Left renal cortex interstitium (tissue), 4 donors: ENCODE results near the gene C10orf90. TPM values are rescaled to one million over a fixed set of nuclear protein-coding genes. Genes with fewer than 3 reads are reported as not detected.

ENCODE experiments used
- DNase-seq, 4 donors: peaks; one replicate each; pipeline ENCODE4 v3.0.0-alpha.2; 2013; ENCODE audit warnings: low read depth in 4 of 4, low spot score in 2 of 4, missing footprints in 1 of 4
- polyA plus RNA-seq, 4 donors: library from polyadenylated mRNA; unstranded; fragments of 120-200 nt; gene quantifications; one replicate each; pipeline ENCODE4 v1.2.1, GENCODE V29; 2013; ENCODE audit not compliant: insufficient read length in 4 of 4

The C10orf90 gene
- polyA plus RNA-seq, 4 donors = 0.39 to 0.88 (median 0.53) TPM

DNA sequence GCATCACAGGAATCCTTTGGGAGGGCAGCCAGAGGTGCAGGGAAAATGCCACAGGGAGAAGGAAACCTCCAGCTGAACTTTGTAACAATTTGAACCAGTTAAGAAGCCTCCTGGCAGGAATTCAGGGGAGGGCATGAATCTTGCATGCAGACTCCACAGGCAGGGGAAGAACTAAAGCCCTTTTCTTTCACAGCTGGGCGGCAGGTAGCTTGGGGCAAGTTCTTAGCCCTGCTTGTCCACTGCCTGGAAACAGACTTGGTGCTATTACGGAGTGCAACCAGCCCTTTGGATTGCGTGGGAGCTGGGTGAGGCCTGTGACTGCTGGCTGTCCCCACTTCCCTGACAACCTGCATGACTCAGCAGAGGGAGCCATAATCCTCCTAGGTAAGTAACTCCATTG, 230.6 kb downstream of the C10orf90 start:
- no peak for DNase-seq

DNA sequence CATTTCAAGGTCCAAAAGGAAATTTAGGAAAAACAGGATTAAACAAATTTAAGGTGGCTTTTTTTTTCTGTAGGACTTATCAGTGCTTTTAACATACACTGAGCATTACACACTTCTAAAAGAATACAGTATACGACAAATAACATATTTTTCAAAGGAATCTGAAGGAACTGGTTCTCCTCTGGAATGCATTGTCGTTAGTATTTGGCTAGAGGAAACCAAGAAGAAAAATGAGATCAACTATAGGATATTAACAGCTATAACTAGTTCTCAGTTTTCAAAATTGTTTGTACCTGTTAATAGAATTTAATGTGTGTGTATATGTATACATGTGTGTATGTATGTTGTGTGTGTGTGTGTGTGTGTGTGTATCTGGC, 232.1 kb downstream of the C10orf90 start:
- no peak for DNase-seq

DNA sequence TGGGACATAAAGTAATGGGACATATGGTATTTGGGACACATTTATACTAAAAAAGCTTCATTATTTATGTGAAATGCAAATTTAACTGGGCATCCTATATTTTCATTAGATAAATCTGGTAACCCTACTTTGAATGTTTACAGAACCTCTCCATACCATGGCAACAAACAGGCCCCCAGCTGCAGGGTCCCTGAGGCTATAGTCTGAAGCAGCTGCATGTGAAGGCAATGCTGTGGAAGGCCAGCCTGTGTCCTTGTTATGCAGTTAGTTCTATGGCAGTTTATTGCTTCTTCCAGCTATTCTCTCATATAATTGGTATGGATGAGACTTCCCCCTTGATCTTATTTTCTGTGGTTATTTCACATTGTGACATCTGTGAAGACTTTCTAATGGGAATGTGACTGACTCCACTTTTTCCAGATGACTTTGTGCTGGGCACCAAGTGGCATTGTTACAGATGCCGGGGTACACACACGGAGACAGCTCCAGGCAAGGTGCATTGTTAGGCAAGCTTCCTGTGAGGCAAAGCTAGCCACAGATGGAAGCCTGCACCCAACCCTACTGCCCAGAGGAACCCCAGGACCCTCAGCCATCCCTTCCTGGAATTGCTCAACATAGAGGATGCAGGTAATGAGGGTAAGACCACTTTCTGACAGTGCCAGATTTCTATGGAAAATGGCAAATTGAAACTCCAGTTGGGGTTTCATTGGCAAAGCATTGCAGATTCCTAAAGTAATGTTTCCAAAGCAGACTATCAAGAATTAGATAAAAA, 232.7 kb downstream of the C10orf90 start:
- no peak for DNase-seq

DNA sequence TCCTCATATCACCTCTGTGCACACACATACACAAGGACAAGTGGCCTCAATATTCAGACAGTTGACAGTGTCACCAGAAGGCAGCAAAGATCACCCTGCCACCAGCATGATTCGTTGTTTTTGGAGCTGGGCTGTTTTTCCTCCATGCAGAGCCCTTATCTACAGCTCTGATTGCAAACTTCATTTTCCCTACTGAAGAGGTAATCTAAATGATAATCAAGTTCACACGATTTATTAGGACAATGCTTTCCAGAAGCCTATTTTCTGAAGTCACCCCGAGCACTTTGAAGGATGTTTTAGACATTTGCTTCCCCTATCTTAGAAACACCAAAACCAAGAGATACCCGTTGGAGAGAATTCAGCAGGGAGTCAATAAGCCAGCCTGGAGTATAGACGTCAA, 236.3 kb downstream of the C10orf90 start:
- no peak for DNase-seq

DNA sequence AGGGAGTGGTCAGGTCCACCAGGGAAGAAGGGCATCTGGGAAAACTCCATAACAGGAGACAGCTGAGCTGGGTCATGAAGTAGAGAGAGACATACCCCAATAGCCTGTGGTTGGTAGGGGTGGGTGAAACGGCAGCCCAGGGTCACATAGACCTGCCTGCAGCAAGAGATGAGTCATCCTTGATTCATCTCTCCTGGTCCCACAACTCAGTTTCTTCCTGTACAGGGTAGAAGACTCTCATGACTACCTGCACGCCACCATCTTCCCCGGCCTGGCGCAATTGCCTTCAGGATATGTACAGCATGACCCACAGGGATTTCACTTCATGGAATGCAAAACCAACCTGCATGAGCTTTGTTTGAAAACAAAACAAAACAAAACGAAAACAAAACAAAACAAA, 237.1 kb downstream of the C10orf90 start:
- no peak for DNase-seq

DNA sequence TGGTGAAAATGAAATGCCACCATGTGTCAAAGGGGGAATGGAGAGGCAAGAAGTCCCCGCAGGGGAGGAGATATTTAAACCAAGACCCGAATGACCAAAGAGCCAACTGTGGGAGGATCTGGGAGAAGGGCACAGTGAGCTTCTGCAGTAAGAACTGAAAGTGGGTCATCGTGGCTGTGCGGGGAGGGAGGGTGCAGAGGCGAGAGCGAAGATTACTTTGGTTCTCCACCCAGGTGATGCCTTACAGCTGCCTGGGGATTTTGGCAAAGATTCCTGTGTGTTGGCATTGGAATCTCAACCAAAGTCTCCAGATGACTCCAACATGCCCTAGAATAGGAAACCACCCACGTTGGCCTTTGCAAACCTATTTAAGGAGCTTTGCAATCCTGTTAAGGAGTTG, 238.0 kb downstream of the C10orf90 start:
- DNase-seq = no peak

DNA sequence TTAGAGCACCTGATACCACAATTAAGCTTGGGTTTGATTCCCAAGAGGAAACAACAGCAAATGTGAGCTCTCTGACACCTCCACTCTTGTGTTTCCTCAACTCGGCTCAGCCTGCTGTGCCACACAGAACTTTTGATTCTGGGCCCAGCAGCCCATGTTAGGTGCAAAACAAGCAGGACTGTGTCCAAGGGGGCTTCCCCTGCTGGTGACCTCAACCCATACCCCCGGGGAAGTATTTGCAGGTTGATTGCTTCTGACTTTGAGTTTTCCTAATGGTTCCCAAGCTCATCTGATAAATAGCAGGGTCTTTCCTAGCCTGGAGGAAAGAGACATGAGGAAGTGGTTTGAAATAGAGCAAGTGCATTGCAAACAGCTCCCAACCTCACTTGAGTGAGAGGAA, 238.7 kb downstream of the C10orf90 start:
- no peak for DNase-seq

DNA sequence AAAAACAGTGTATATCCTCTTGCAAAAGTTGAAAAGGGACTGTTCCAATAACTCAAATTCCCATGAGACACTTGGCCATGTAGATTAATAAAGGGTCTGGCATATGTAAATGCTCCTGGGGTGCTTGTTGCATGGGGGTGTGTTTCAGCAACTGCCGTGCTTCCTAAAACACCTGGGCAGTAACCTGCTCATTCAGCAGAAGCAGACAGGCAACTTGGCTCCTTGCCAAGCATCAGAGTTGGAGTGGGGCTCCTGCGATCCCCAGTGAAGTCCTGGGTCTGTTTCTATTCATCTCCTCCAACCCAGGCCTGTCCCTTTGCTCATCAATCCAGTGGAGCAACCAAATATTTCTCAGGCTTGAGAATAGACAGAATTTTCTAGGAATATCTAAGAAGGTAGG, 240.0 kb downstream of the C10orf90 start:
- DNase-seq = no peak

DNA sequence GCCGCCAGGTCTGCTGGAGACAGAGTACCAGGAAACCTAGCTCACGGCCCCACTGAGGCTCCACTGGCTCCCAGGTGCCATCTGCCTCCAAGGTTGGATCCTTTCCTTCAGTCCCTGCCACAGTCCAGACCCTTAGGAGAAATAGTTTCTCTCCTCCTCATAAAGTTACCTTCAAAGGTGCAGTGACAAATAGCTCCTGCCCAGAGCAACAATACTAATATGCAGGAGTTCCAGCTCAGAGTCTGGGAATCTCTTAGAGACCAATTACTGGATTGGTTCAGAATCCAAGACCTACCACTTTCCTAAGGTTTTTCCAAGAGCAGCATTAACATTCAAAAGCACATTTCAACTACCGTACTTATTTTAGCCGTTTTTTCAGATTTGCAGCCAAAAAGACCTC, 241.2 kb downstream of the C10orf90 start:
- no peak for DNase-seq

DNA sequence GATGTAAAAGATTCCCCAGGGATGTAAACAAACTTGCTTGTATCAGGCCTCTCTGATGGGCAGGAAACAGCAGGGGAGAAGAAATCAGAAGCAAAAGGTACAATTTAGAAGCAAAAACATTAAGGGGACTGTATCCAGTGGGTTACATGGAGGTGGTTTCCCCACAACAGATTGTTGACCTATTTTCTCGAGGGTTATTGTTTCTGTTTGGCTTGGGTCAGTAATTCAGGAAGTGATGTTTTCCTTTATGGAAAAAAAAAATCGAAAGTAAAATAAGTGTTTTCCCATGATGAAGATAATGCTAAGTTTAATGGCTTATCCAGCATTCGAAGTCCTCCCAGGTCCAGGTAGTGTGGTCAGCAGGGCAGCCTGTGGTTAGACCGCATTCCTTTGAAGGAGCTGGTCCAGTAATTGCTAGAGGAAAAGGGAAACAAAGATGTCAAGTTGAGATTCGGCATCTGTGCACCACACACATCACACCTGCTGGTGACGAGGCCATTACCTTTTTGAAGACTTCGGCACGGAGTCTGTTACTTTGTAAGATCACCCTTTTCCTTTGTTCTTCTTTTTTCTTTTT, 244.9 kb downstream of the C10orf90 start:
- DNase-seq = peak; percentile 24 to 39 (median 32)

DNA sequence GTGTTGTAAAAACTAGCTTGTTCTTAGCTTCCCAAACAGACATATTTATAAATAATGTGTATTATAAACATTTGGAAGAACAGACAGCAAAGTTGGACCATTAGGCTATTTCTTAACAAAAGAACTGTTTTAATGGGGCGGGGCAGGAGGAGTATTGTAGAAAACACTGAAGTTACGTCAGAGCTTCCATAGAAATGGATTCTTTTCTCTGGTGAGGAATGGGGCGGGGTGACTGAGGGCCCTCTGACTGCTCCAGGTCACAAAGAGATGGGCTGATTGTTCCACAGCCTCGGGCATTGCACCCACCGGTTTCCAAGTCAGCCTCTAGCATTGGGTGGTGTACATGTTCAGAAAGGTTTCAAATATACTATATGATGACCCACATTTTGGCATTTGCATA, 245.5 kb downstream of the C10orf90 start:
- no peak for DNase-seq

DNA sequence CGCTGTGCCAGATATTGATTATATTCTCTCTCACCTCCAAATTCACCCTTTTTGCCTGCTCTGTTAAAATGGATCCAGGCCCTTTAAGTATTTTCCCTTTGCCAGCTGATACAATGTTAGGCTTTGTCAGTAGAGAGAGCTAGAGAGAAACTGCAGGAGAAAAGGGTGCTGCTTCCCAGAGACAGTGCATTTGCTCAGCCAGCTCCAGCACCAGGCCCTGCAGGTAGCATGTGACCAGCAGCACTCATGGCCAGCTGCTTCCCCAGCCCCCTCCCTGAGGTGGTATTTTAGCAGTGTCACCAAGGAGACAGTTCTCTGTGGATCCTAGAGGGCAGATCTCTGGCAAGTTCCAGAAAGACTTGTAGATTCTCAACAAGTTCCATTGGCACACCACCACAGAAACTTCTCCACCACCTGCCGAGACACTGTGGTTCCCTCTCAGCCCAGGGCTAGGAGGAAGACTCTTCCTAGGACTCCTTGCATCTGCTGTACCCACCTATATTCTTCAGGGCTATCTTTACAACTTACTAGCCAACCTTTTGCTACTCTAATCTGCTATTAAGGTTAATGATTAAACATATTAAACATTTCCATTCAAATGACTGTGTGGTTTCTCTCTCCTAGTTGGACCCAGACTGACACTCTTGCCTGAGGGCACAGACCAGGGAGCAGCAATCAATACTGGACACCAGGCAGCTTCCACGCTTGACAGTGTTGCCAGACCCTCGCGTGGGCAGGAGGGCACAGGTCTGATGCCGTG, 246.6 kb downstream of the C10orf90 start:
- no peak for DNase-seq

DNA sequence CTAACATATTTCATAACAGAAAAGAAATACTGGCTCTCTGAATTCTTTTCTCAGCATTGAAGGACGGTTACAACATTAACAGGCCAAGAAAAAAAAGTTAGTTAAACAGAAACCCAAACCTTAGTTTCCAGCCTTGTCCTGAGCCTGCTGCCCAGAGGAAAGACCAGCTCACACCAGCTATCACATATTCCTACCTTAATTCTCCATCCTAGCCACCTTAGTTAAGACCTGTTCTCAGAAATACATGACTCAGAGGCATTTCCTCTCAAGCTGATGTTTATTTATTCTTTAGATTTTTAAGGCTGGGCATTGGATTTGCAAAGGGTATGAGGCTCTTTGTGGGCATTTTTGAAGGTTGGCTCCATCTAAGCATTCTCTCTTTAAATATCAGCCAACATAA, 247.9 kb downstream of the C10orf90 start:
- no peak for DNase-seq

DNA sequence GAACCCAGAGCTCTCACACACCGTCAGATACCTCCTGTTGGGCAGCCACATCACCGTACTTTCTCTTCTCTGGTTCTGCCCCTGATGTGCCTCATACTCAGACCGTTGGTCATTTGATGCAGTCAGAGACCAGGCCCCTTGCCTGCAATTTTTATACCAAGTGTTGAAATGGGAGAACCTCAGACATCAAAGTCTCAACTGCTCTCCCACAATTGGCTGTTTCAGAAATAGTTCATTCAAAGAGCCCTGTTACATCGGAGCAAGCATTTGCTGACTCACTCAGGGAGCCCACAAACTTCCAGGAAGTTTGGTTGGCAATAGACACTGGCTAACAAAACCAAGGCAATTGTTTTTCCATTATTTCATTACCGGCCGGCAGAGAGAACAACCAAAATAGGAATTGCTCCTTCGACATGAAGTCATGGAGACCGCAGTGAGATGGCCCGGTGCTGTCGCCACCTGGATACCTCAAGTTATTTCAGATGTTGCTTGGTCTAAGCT, 248.7 kb downstream of the C10orf90 start:
- no peak for DNase-seq

DNA sequence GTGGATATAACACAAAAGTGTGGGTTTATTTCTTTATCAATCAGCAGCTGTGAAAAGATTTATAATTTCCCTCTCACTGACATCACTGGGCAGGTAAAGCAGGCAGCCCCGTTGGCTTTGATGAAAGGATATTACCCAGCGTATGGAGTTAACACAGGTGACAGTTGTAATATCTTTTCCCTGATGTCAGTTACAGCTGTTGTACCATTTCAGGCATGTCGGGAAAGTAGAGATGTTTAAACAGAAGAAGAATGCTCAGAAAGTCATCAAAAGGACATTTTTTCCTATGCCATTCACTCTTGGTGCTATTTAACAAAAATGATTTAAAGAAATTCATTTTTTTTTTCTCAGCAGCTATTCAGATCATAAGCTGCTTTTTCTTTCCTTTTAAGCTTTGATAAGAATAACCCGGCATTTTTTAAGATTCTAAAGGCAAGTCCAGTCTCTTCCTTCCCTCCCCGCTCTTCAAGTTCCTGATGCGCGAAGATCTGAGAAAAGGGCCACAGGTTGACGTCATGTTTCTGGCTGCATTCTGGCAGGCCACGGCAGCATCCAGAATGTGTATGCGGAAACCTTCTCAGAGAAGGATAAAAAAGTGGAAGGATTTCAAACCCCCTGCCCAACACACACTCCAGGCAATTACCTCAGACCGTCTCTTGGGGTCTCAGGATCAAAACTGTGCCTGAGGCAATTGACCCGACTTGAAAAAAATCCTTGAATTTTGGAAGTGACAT, 249.8 kb downstream of the C10orf90 start:
- DNase-seq = no peak

DNA sequence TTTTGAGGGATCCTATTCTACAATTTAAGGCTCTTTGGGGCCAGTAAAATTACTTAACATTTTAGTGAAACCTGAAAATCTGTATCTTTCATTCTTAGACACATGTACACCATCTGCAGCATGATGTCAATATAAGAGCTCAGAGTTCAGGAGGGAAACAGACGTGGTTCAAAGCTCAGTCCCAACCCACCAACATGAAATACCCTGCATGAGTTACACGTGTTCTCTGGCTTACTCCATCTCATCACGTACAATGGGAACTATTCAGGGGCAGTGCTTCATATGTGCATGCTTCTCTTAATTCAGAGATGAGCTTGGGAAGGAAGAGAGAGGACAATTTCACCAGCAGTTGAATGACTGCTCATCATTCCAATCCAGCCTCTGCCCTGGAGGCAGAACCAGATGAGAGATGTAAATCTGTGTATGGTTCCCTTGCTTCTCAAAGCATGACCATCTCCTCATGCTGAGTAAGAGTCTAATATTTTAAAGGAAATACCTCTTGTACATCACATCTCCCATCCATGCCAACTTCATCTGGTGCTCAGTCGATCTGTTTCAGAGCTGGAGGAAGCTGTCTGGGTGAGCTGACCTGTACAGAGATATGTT, 253.2 kb downstream of the C10orf90 start:
- DNase-seq = no peak

DNA sequence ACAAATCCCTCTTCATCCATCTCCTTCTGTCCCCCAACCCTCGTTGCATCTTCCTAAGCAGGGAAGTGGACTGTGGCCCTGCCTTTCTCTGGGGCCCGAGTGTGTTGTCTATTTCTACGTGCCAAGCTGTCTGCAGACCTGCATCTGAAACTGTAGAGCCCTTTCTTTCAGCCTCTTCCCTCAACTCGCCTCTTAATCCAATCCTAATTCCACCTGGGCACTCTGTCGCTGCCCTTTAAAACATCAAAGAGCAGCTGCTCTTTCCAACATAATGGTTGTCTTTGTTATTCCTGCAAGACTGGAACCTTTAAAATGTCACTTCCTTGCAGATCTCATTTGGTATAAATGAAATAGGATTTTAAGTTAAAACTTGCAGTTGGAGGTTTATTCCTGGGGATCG, 260.7 kb downstream of the C10orf90 start:
- no peak for DNase-seq

DNA sequence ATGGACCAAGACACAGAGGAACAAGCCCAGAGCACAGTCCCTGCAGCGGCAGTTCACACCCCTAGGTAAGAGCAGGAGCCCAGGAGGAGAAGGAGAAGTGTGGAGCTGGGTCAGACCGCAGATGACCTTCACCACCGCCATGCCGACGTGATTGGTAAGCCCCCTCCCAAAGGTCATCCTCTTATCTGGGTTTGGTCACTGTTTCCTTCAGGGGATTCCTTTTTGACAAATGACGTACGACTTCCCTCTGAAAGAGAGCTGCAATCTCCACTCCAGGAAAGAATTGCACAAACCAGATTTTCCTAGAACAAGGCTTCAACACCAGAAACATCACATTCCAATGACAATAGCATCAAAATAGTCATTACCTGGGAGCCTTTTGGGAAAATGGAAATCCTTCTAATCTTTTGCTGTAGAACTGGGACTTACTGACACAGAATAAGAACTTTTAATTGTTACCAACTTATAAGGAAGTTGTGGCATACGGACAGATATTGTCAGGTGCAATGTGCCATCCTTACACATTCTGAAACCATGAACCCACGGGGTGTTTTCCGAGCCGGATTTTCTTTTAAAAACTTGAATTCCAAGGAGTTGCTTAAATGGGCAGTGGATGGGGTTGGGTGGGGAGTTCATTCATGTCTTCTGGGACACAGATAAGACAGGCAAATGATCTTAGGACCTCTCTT, 261.4 kb downstream of the C10orf90 start:
- no peak for DNase-seq

DNA sequence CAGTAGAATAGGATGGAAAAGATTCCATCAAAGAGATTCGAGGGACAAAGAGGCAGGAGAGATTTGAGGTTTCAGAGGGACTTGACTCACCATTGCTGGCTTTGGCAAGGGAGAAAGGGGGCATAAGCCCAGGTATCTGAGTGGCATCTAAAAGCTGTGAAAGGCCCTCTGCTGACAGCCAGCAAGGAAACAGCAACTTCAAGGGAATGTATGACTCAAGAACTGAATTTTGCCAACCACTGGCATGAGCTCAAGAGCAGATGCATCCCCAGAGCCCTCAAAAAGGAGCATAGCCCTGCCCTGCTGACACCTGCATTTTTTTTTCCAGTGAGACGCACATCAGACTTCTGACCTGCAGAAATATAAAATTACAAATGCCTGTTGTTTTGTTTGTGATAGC, 262.7 kb downstream of the C10orf90 start:
- no peak for DNase-seq

DNA sequence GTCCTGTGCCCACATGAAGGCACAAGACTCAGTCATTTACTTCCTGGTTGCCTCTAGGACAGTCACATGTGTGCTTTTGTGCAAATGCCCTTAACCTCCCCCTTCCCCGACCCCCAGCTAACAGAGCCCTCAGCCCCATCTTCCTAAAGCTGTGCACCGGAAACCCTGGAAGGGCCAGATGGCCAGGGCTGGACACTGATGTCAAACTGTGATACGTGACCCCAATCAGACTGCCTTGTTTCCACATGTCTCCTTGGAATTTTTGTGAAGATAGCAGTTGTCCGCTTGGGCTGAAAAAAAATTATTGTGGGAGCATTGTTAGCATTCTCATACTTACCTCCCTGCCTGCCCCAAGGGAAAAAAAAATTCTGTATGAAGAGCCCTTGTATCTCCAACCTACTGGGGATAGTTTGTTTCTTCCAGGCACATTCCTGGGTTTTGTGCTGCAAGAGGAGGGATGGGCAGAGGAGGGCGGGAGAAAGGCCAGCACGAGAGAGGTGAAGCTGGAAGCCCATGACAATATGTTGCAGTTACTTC, 265.2 kb downstream of the C10orf90 start:
- no peak for DNase-seq
